Upper lobe of left lung (tissue), 6 donors: Measurements from ENCODE around the gene AMER2. TPM values are rescaled to one million over a fixed set of nuclear protein-coding genes. Genes with fewer than 3 reads are reported as not detected.
A peak's percentile ranks its signal among the peaks of the same experiment; 100 is the strongest.

Experiments used
- ATAC-seq, 2 donors: fragments of 200-7000 bp; cut with Tn5 transposase; one replicate each; pipeline ENCODE4 v1.9.1; 2022; ENCODE audit warnings: mild to moderate bottlenecking in 2 of 2, moderate library complexity in 2 of 2; ENCODE audit not compliant: low FRiP score in 2 of 2
- DNase-seq, 2 donors: peaks; one replicate each; pipeline ENCODE4 v3.0.0-alpha.2; 2019 to 2020
- H3K27ac ChIP-seq, 4 donors: fragments of 200-600 bp; sonication (generic); one replicate each; pipeline ENCODE4 v1.5.1; 2016 to 2019
- H3K27me3 ChIP-seq, 4 donors: fragments of 200-600 bp; sonication (generic); one replicate each; pipeline ENCODE4 v1.5.1; 2017 to 2019
- H3K36me3 ChIP-seq, 4 donors: fragments of 200-600 bp; sonication (generic); one replicate each; pipeline ENCODE4 v1.5.1; 2016 to 2019
- H3K4me1 ChIP-seq, 4 donors: fragments of 200-600 bp; sonication (generic); one replicate each; pipeline ENCODE4 v1.5.1; 2018 to 2019
- H3K4me3 ChIP-seq, 4 donors: fragments of 200-600 bp; sonication (generic); one replicate each; pipeline ENCODE4 v1.5.1; 2017 to 2019; ENCODE audit warnings: mild to moderate bottlenecking in 2 of 4, moderate library complexity in 1 of 4
- H3K9me3 ChIP-seq, 4 donors: fragments of 200-600 bp; sonication (generic); one replicate each; pipeline ENCODE4 v1.5.1; 2018 to 2019
- EP300 ChIP-seq, 4 donors: sonication (generic); formaldehyde crosslinking; IDR thresholded peaks; one replicate each; pipeline ENCODE4 v1.5.1; 2017; ENCODE audit warnings: antibody characterized with exemption in 4 of 4, control low read depth in 2 of 4
- POLR2A ChIP-seq, 4 donors: fragments of 450-650 bp; IDR thresholded peaks; one replicate each; pipeline ENCODE4 v1.5.1; 2016 to 2017; ENCODE audit warnings: antibody characterized with exemption in 4 of 4, mild to moderate bottlenecking in 2 of 4
- POLR2AphosphoS5 ChIP-seq, 2 donors: sonication (generic); formaldehyde crosslinking; IDR thresholded peaks; one replicate each; pipeline ENCODE4 v1.5.1; 2017; ENCODE audit warnings: antibody characterized with exemption in 2 of 2
- WGBS, 2 donors: methylation state at CpG; one replicate each; pipeline ENCODE4 v1.1.5; 2017 to 2018; 5-methylcytosine and 5-hydroxymethylcytosine counted together
- total RNA-seq, 6 donors: library from RNA; depleted of rRNA in 4 of 6; stranded (reverse); fragments of >200 nt in 4 of 6; gene quantifications; one replicate each; pipeline versions ENCODE4 v1.1.0 to v1.2.1, GENCODE V29; 2016 to 2021
- TF ChIP-seq, protein P1 (sequence below), 6 experiments: fragments of 450-650 bp in 4 of 6; fragments of 200-600 bp in 2 of 6; sonication (generic) in 2 of 6; IDR thresholded peaks; one replicate each; pipeline ENCODE4 v1.5.1; 2016 to 2019; ENCODE audit warnings: antibody characterized with exemption in 6 of 6
- donor health status: DM: no; HTN: no; CAD: no; lungs with moderate emphysema.
- donor health status: DM: no; HTN: yes; CAD: no; lungs with severe emphysema.

AMER2 gene
- total RNA-seq, 6 donors from 2014 or later: 0.22 to 0.30 TPM; not detected in 4

DNA sequence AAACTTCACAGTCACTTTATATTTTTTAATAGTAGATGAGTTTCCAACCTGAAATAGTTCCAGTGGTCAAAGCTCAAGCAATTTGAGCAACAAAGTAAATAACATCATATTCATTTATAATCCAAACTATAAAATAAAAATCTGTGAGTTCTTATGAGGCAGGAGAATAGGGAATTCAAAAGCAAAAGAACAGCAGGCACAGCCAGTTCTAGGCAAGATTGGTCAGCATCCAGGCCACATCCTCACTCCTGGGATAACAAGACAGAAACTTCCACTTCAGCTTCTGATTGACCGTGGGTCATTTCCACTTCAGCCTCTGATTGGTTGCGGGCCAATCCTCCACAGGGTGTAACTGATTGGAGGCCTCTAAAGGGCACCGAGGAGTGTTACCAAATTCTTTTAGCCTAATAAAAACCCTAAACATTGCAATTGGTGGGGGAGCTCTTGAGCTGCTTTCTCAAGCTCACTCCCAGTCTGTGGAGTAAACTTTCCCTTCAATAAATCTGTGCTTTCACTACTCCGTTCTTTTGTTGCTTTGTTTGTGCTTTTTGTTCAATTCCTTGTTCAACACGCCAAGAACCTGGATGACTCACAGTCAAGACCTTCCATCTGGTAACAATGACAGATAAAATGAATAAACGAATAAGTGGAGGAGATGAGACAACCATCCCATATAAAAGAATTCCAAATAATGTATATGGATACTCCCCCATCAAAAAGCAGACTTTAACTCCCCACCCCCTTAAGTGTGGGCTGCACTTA lies 42.6 kb upstream of the AMER2 start:
- no peaks in the 10 kb centered on the region for H3K4me1 ChIP-seq
- ATAC-seq (peak in 1 of 2 donors; percentile 18), DNase-seq (no peak)
- H3K27me3 ChIP-seq: no peaks in the 10 kb centered on the region
- H3K9me3 ChIP-seq: no peaks in the 10 kb centered on the region
- TF ChIP-seq POLR2AphosphoS5 (IDR thresholded peaks at IDR 0.05): no peak
- TF ChIP-seq EP300 (IDR thresholded peaks at IDR 0.05): no peak
- no peak for TF ChIP-seq POLR2A (IDR thresholded peaks at IDR 0.05)
- TF ChIP-seq, protein P1, sequence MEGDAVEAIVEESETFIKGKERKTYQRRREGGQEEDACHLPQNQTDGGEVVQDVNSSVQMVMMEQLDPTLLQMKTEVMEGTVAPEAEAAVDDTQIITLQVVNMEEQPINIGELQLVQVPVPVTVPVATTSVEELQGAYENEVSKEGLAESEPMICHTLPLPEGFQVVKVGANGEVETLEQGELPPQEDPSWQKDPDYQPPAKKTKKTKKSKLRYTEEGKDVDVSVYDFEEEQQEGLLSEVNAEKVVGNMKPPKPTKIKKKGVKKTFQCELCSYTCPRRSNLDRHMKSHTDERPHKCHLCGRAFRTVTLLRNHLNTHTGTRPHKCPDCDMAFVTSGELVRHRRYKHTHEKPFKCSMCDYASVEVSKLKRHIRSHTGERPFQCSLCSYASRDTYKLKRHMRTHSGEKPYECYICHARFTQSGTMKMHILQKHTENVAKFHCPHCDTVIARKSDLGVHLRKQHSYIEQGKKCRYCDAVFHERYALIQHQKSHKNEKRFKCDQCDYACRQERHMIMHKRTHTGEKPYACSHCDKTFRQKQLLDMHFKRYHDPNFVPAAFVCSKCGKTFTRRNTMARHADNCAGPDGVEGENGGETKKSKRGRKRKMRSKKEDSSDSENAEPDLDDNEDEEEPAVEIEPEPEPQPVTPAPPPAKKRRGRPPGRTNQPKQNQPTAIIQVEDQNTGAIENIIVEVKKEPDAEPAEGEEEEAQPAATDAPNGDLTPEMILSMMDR (IDR thresholded peaks at IDR 0.05): no peak
- no peak overlapping the region for H3K4me3 ChIP-seq
- no peak overlapping the region for H3K27ac ChIP-seq
- no peaks in the 10 kb centered on the region for H3K36me3 ChIP-seq
- WGBS, 2 donors: 51 to 61% methylated on average over 6 of the region's 6 CpGs

DNA sequence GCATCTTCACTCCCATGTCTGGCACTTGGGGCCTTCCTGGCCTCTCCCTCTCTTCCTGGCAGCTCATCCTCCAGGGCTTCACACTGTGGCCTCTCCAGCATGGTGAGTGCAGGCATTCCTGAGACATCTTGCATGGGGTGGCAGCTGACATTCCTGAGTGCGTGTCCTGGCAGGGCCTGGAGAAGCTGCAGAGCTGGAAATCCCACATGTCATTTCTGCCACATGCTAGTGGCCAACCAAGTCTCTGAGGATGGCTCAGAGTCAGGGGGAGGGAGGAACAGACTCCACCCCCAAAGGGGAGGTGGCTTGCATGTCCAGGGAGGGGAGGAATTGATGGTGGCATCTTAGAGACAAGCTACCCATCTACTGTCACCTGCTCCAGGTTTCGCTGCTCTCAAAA lies 41.6 kb upstream of the AMER2 start:
- Histone ChIP-seq H3K4me3 (no peak overlapping the region), H3K36me3 (no peaks in the 10 kb centered on the region), H3K27me3 (no peaks in the 10 kb centered on the region), H3K4me1 (no peaks in the 10 kb centered on the region), H3K9me3 (no peaks in the 10 kb centered on the region), H3K27ac (no peak overlapping the region)
- no peak for ATAC-seq
- WGBS, 2 donors: 67 to 100% methylated on average over 2 of the region's 2 CpGs
- TF ChIP-seq, protein P1 (IDR thresholded peaks at IDR 0.05): no peak
- TF ChIP-seq POLR2AphosphoS5 (IDR thresholded peaks at IDR 0.05): no peak
- TF ChIP-seq POLR2A (IDR thresholded peaks at IDR 0.05): no peak
- TF ChIP-seq EP300 (IDR thresholded peaks at IDR 0.05): no peak
- no peak for DNase-seq

DNA sequence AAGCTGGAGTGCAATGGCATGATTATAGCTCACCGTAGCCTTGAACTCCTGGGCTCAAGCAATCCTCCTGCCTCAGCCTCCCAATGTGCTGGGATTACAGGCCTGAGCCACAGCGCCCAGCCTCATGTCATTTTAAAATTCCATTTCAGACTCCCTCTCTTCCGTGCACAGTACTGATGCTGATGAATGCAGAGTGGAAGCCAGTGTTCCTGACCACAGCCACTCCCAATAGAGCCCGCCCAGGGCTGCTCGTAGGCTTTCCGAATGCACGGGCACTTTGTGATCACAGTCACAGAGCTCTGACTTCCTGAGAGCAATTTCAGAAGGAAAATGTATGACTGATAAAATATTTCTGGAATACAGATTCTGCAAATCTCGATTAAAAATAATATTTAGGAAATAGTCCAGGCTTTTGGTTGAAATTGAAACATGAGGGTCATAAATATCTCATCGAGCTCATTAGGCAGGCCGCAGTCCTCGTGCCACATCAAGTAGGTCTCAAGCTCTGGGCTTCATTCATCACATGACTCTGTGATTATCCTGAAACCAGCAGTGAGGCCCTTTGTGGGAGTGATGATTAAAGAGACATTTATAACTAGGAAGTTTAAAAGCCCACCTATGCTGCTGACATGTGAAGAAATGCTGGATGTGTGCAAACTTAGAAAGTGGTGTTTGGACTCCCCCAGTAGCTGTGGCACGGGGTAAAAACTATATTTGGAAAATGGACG lies 38.9 kb upstream of the AMER2 start:
- Histone ChIP-seq H3K4me1 (no peaks in the 10 kb centered on the region), H3K27me3 (no peaks in the 10 kb centered on the region), H3K4me3 (no peak overlapping the region), H3K27ac (no peak overlapping the region), H3K9me3 (no peaks in the 10 kb centered on the region), H3K36me3 (no peaks in the 10 kb centered on the region)
- ATAC-seq (no peak), DNase-seq (no peak)
- WGBS, 2 donors: 79 to 81% methylated on average over 13 of the region's 13 CpGs
- TF ChIP-seq EP300 (IDR thresholded peaks at IDR 0.05) (no peak), POLR2A (IDR thresholded peaks at IDR 0.05) (no peak), POLR2AphosphoS5 (IDR thresholded peaks at IDR 0.05) (no peak)
- TF ChIP-seq, protein P1 (IDR thresholded peaks at IDR 0.05): no peak

DNA sequence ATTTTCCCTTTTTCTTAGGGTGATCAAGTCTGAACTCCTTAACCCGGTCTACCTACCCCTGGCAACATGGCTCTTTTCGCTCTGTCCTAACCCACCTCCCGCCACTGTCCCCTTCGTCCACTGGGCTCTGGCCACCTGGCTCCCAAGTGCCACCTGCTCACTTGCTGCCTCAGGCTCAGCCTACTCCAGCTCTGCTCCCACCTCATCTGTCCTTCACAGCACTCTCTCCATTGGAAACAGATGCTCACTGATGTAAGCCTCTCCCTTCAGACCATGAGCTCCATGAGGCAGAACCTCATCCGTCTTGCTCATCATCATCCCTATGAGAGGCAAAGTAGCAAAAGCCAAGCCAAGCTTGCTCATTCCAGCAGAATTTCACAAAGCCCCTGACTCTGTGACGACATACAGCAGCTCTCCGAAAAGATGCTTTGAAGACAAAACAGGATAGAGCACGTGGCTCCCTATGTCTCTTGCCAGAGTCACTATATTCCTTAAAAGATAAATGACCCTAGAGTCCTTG lies 35.3 kb upstream of the AMER2 start:
- 87 to 90% methylated on average over 8 of the region's 8 CpGs for WGBS, 2 donors

DNA sequence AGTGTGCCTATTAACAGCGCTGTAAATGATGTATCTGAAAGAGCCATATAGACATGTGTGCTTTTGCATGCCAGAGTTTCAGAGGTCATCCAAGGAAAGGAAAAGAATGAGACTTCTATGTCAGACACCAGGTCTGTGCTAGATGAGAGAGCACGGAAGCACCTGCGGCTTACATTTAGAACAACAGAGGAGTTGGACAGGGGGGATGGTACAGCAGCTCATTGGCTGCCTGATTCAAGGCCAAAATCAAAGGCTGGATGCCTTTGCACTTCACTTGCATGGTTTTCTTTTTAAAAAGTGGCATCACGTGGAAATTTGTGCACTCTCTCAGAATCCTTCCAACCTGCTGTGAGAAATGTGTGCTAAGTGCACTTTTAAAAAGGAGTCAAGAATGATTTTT lies 32.8 kb upstream of the AMER2 start:
- WGBS, 2 donors: 62 to 72% methylated on average over 4 of the region's 4 CpGs
- Histone ChIP-seq H3K27me3 (no peaks in the 10 kb centered on the region), H3K9me3 (no peaks in the 10 kb centered on the region), H3K27ac (no peak overlapping the region), H3K4me3 (no peak overlapping the region), H3K4me1 (no peaks in the 10 kb centered on the region), H3K36me3 (no peaks in the 10 kb centered on the region)
- no peak for ATAC-seq
- TF ChIP-seq, protein P1 (IDR thresholded peaks at IDR 0.05): no peak
- no peak for TF ChIP-seq POLR2A (IDR thresholded peaks at IDR 0.05)
- no peak for TF ChIP-seq POLR2AphosphoS5 (IDR thresholded peaks at IDR 0.05)
- no peak for TF ChIP-seq EP300 (IDR thresholded peaks at IDR 0.05)
- DNase-seq: no peak

More for the DNA sequence above, 35.3 kb upstream of the AMER2 start:
- Histone ChIP-seq H3K9me3 (no peaks in the 10 kb centered on the region), H3K27ac (no peak overlapping the region), H3K4me1 (no peaks in the 10 kb centered on the region), H3K36me3 (no peaks in the 10 kb centered on the region), H3K27me3 (no peaks in the 10 kb centered on the region), H3K4me3 (no peak overlapping the region)
- ATAC-seq: peak in 1 of 2 donors; percentile 19
- DNase-seq: no peak
- no peak for TF ChIP-seq EP300 (IDR thresholded peaks at IDR 0.05)
